Tibial nerve (tissue), 4 donors: ENCODE measurements around the gene LYPD6B.

Experiments used
- CTCF ChIP-seq, 5 experiments: fragments of 200-600 bp in 3 of 5; fragments of 450-650 bp in 2 of 5; sonication (generic) in 3 of 5; IDR thresholded peaks; one replicate each; pipeline ENCODE4 v1.5.1; 2016 to 2019; ENCODE audit warnings: antibody characterized with exemption in 5 of 5, mild to moderate bottlenecking in 3 of 5, moderate library complexity in 2 of 5
- EP300 ChIP-seq, 2 donors: sonication (generic); formaldehyde crosslinking; IDR thresholded peaks; one replicate each; pipeline ENCODE4 v1.6.1; 2017; ENCODE audit warnings: antibody characterized with exemption in 2 of 2, mild to moderate bottlenecking in 1 of 2
- POLR2A ChIP-seq, 2 donors: fragments of 450-650 bp; IDR thresholded peaks; one replicate each; pipeline ENCODE4 v1.6.1; 2017; ENCODE audit warnings: antibody characterized with exemption in 2 of 2, mild to moderate bottlenecking in 2 of 2, moderate library complexity in 2 of 2

- TF ChIP-seq CTCF (IDR thresholded peaks at IDR 0.05) (no peak), POLR2A (IDR thresholded peaks at IDR 0.05) (no peak), EP300 (IDR thresholded peaks at IDR 0.05) (no peak)
These were observed 207.7 kb downstream of the LYPD6B start for GRCh38 chr2:149246186-149246585.
